Stimulated activated memory B cell treated with anti-CD40 and anti-IgM and Interleukin-4, amounts not matched to agents 10 μg/mL and 1 μg/mL and 100 μg/mL, for 72 hours (primary cell): ENCODE data around the gene PAXX.
A peak's percentile ranks its signal among the peaks of the same experiment; 100 is the strongest.

Experiments used
- ATAC-seq: fragments of 150-1000 bp; cut with Tn5 transposase; 2 replicates; pipeline ENCODE4 v1.10.0; 2021
- H3K27ac Mint-ChIP-seq: one replicate; pipeline ENCODE4 v1.8.0; 2022; ENCODE audit warnings: mild to moderate bottlenecking, mixed read lengths
- H3K27me3 Mint-ChIP-seq: one replicate; pipeline ENCODE4 v1.8.0; 2022; ENCODE audit warnings: mixed read lengths
- H3K36me3 Mint-ChIP-seq: one replicate; pipeline ENCODE4 v1.8.0; 2022; ENCODE audit warnings: mixed read lengths
- H3K4me1 Mint-ChIP-seq: one replicate; pipeline ENCODE4 v1.8.0; 2022; ENCODE audit warnings: mixed read lengths
- H3K4me3 Mint-ChIP-seq: one replicate; pipeline ENCODE4 v1.8.0; 2022; ENCODE audit warnings: mild to moderate bottlenecking, moderate library complexity, mixed read lengths
- H3K9me3 Mint-ChIP-seq: one replicate; pipeline ENCODE4 v1.8.0; 2022; ENCODE audit warnings: mixed read lengths

Gene PAXX

GRCh38 chr9:136950656-136951276 lies 41.5 kb upstream of the PAXX start:
- Mint-ChIP-seq H3K4me1 (peaks cover 20% of the 10 kb centered on the region), H3K9me3 (no peaks in the 10 kb centered on the region), H3K36me3 (no peaks in the 10 kb centered on the region), H3K27me3 (peaks cover 16% of the 10 kb centered on the region), H3K4me3 (peak overlapping the region; percentile 83), H3K27ac (peak overlapping the region; percentile 90)
- no peak for ATAC-seq

- peaks cover 4% of the 10 kb centered on the region for H3K9me3 Mint-ChIP-seq
- no peak within 1 kb of the TSS for H3K27ac Mint-ChIP-seq
- no peak for ATAC-seq
- H3K27me3 Mint-ChIP-seq, result peaks cover 26% of the 10 kb centered on the region
- H3K36me3 Mint-ChIP-seq, result peaks cover 4% of the 10 kb centered on the region
- peaks cover 20% of the 10 kb centered on the region for H3K4me1 Mint-ChIP-seq
- no peak within 1 kb of the TSS for H3K4me3 Mint-ChIP-seq
Observed at GRCh38 chr9:136951541-136952320, 40.5 kb upstream of the PAXX start, which contains the start of gene LCN12. LCN12 (plus strand) TSS chr9:136952273; CDS start chr9:136952328, 55 bp downstream.

GRCh38 chr9:136952321-136952850 lies 39.8 kb upstream of the PAXX start:
- Mint-ChIP-seq H3K27ac (no peak overlapping the region), H3K4me3 (no peak overlapping the region), H3K36me3 (peaks cover 6% of the 10 kb centered on the region), H3K9me3 (peaks cover 5% of the 10 kb centered on the region), H3K4me1 (peaks cover 14% of the 10 kb centered on the region), H3K27me3 (peaks cover 29% of the 10 kb centered on the region)
- no peak for ATAC-seq

GRCh38 chr9:136952876-136953770 lies 39.1 kb upstream of the PAXX start:
- Mint-ChIP-seq H3K9me3 (peaks cover 5% of the 10 kb centered on the region), H3K36me3 (peaks cover 6% of the 10 kb centered on the region), H3K27me3 (peaks cover 29% of the 10 kb centered on the region), H3K4me3 (no peak overlapping the region), H3K27ac (no peak overlapping the region), H3K4me1 (peaks cover 14% of the 10 kb centered on the region)
- no peak for ATAC-seq

GRCh38 chr9:136953771-136954269 lies 38.4 kb upstream of the PAXX start:
- Mint-ChIP-seq H3K4me3 (no peak overlapping the region), H3K9me3 (peaks cover 5% of the 10 kb centered on the region), H3K27me3 (peaks cover 36% of the 10 kb centered on the region), H3K4me1 (peaks cover 14% of the 10 kb centered on the region), H3K36me3 (peaks cover 6% of the 10 kb centered on the region), H3K27ac (no peak overlapping the region)
- ATAC-seq, result no peak

- H3K27me3 Mint-ChIP-seq, result peaks cover 42% of the 10 kb centered on the region
- no peak overlapping the region for H3K27ac Mint-ChIP-seq
- H3K4me1 Mint-ChIP-seq, result peaks cover 10% of the 10 kb centered on the region
- H3K9me3 Mint-ChIP-seq, result peaks cover 5% of the 10 kb centered on the region
- H3K4me3 Mint-ChIP-seq, result no peak overlapping the region
- ATAC-seq, result no peak
- peaks cover 6% of the 10 kb centered on the region for H3K36me3 Mint-ChIP-seq
Observed at GRCh38 chr9:136954270-136955083, 37.7 kb upstream of the PAXX start.

GRCh38 chr9:136955202-136955942 lies 36.9 kb upstream of the PAXX start:
- H3K9me3 Mint-ChIP-seq, result peaks cover 5% of the 10 kb centered on the region
- no peak overlapping the region for H3K27ac Mint-ChIP-seq
- peaks cover 6% of the 10 kb centered on the region for H3K36me3 Mint-ChIP-seq
- peaks cover 42% of the 10 kb centered on the region for H3K27me3 Mint-ChIP-seq
- H3K4me1 Mint-ChIP-seq, result peaks cover 2% of the 10 kb centered on the region
- ATAC-seq, result no peak
- H3K4me3 Mint-ChIP-seq, result no peak overlapping the region

GRCh38 chr9:136955943-136956335 lies 36.3 kb upstream of the PAXX start:
- no peak for ATAC-seq
- no peaks in the 10 kb centered on the region for H3K4me1 Mint-ChIP-seq

GRCh38 chr9:136956604-136957003 lies 35.6 kb upstream of the PAXX start:
- Mint-ChIP-seq H3K4me1 (no peaks in the 10 kb centered on the region), H3K27me3 (peaks cover 42% of the 10 kb centered on the region), H3K4me3 (no peak overlapping the region), H3K36me3 (peaks cover 6% of the 10 kb centered on the region), H3K9me3 (peaks cover 5% of the 10 kb centered on the region), H3K27ac (no peak overlapping the region)
- ATAC-seq, result no peak

More at GRCh38 chr9:136955943-136956335, 36.3 kb upstream of the PAXX start:
- peaks cover 5% of the 10 kb centered on the region for H3K9me3 Mint-ChIP-seq
- no peak overlapping the region for H3K4me3 Mint-ChIP-seq
- peaks cover 42% of the 10 kb centered on the region for H3K27me3 Mint-ChIP-seq
- H3K27ac Mint-ChIP-seq, result no peak overlapping the region
- H3K36me3 Mint-ChIP-seq, result peaks cover 6% of the 10 kb centered on the region

GRCh38 chr9:136957461-136957860 lies 34.8 kb upstream of the PAXX start:
- Mint-ChIP-seq H3K4me3 (no peak overlapping the region), H3K27me3 (peaks cover 42% of the 10 kb centered on the region), H3K4me1 (no peaks in the 10 kb centered on the region), H3K36me3 (peaks cover 6% of the 10 kb centered on the region), H3K9me3 (peaks cover 5% of the 10 kb centered on the region), H3K27ac (no peak overlapping the region)
- no peak for ATAC-seq

GRCh38 chr9:136957901-136958300 lies 34.3 kb upstream of the PAXX start:
- Mint-ChIP-seq H3K27ac (no peak overlapping the region), H3K27me3 (peaks cover 42% of the 10 kb centered on the region), H3K36me3 (peaks cover 6% of the 10 kb centered on the region), H3K4me1 (no peaks in the 10 kb centered on the region), H3K9me3 (peaks cover 5% of the 10 kb centered on the region), H3K4me3 (no peak overlapping the region)
- no peak for ATAC-seq

- no peak for ATAC-seq
- Mint-ChIP-seq H3K27me3 (peaks cover 42% of the 10 kb centered on the region), H3K4me3 (no peak overlapping the region), H3K27ac (no peak overlapping the region), H3K9me3 (peaks cover 5% of the 10 kb centered on the region), H3K36me3 (peaks cover 6% of the 10 kb centered on the region), H3K4me1 (no peaks in the 10 kb centered on the region)
Observed at GRCh38 chr9:136958473-136958872, 33.7 kb upstream of the PAXX start.

GRCh38 chr9:136958898-136959850 lies 33.0 kb upstream of the PAXX start:
- no peak for ATAC-seq
- no peak overlapping the region for H3K27ac Mint-ChIP-seq

More at GRCh38 chr9:136958898-136959850, 33.0 kb upstream of the PAXX start:
- Mint-ChIP-seq H3K9me3 (peaks cover 5% of the 10 kb centered on the region), H3K4me3 (no peak overlapping the region), H3K36me3 (peaks cover 6% of the 10 kb centered on the region), H3K4me1 (no peaks in the 10 kb centered on the region), H3K27me3 (peaks cover 42% of the 10 kb centered on the region)
